GM23338 (cell line): ENCODE measurements around the gene RGS6. TPM values are rescaled to one million over a fixed set of nuclear protein-coding genes. Genes with fewer than 3 reads are reported as not detected.

ENCODE experiments used
- ATAC-seq: fragments of 200-7000 bp; cut with Tn5 transposase; 3 replicates; pipeline ENCODE4 v1.9.1; 2020
- DNase-seq: peaks from one replicate; pipeline ENCODE4 v3.0.0-alpha.2; 2015; ENCODE audit warnings: low spot score
- H2AFZ ChIP-seq: fragments of 200-600 bp; sonication (generic); 2 replicates; pipeline ENCODE4 v1.8.0; 2016; ENCODE audit warnings: antibody characterized with exemption, mild to moderate bottlenecking, moderate library complexity
- H3F3A ChIP-seq: fragments of 200-600 bp; sonication (generic); replicated peaks from 2 replicates; pipeline ENCODE4 v1.8.0; 2017; ENCODE audit warnings: antibody characterized with exemption, mixed run types, low read depth
- H3K27ac ChIP-seq: fragments of 200-600 bp; sonication (generic); 2 replicates; pipeline ENCODE4 v1.6.1; 2016; ENCODE audit warnings: low read depth
- H3K27me3 ChIP-seq: fragments of 200-600 bp; sonication (generic); 2 replicates; pipeline ENCODE4 v1.8.0; 2016; ENCODE audit warnings: mild to moderate bottlenecking, mixed run types, moderate library complexity; ENCODE audit not compliant: insufficient read depth
- H3K36me3 ChIP-seq: fragments of 200-600 bp; sonication (generic); 2 replicates; pipeline ENCODE4 v1.8.0; 2016; ENCODE audit warnings: mild to moderate bottlenecking; ENCODE audit not compliant: insufficient read depth
- H3K4me1 ChIP-seq: fragments of 200-600 bp; sonication (generic); 2 replicates; pipeline ENCODE4 v1.8.0; 2016; ENCODE audit warnings: mild to moderate bottlenecking, moderate library complexity; ENCODE audit not compliant: insufficient read depth
- H3K4me2 ChIP-seq: fragments of 200-600 bp; sonication (generic); 2 replicates; pipeline ENCODE4 v1.7.1; 2017; ENCODE audit warnings: mixed run types
- H3K4me3 ChIP-seq: fragments of 200-600 bp; sonication (generic); 2 replicates; pipeline ENCODE4 v1.6.1; 2016; ENCODE audit warnings: mixed run types
- H3K79me2 ChIP-seq: fragments of 200-600 bp; sonication (generic); replicated peaks from 2 replicates; pipeline ENCODE4 v1.8.0; 2017; ENCODE audit warnings: mild to moderate bottlenecking; ENCODE audit not compliant: insufficient read depth
- H3K9me2 ChIP-seq: fragments of 200-600 bp; sonication (generic); 2 replicates; pipeline ENCODE4 v1.8.0; 2017; ENCODE audit not compliant: insufficient read depth
- H4K20me1 ChIP-seq: fragments of 200-600 bp; sonication (generic); replicated peaks from 2 replicates; pipeline ENCODE4 v1.8.0; 2017; ENCODE audit warnings: mild to moderate bottlenecking; ENCODE audit not compliant: insufficient read depth
- H3K27ac Mint-ChIP-seq: 2 replicates; pipeline ENCODE4 v1.8.0; 2020; ENCODE audit warnings: inconsistent platforms, mild to moderate bottlenecking, moderate library complexity, mixed read lengths
- H3K27me3 Mint-ChIP-seq: 3 replicates; pipeline ENCODE4 v1.8.0; 2022; ENCODE audit warnings: low read depth, mild to moderate bottlenecking, moderate library complexity, mixed read lengths, inconsistent platforms; ENCODE audit not compliant: insufficient read depth, poor library complexity
- H3K36me3 Mint-ChIP-seq: 3 replicates; pipeline ENCODE4 v1.8.0; 2021; ENCODE audit warnings: low read depth, mild to moderate bottlenecking, inconsistent platforms, moderate library complexity, mixed read lengths
- H3K4me1 Mint-ChIP-seq: 3 replicates; pipeline ENCODE4 v1.8.0; 2020; ENCODE audit warnings: mild to moderate bottlenecking, inconsistent platforms, mixed read lengths
- H3K4me3 Mint-ChIP-seq: 3 replicates; pipeline ENCODE4 v1.8.0; 2021; ENCODE audit warnings: moderate library complexity, mild to moderate bottlenecking, inconsistent platforms, mixed read lengths
- H3K9me3 Mint-ChIP-seq: 3 replicates; pipeline ENCODE4 v1.8.0; 2020; ENCODE audit warnings: moderate library complexity, mild to moderate bottlenecking, inconsistent platforms, mixed read lengths
- CREB1 ChIP-seq: fragments of 250-450 bp; sonication (Bioruptor Pico); IDR thresholded peaks from 2 replicates; pipeline ENCODE4 v1.5.0; 2020; ENCODE audit warnings: low read depth, mild to moderate bottlenecking, moderate library complexity
- CTCF ChIP-seq, 2 experiments: fragments of 200-600 bp in 1 of 2; sonication (generic) in 1 of 2; conservative IDR thresholded peaks; 2 replicates each; pipeline versions ENCODE4 v1.5.1 to v1.6.1; 2016 to 2017; ENCODE audit warnings: antibody characterized with exemption in 2 of 2, low read depth in 2 of 2, mild to moderate bottlenecking in 2 of 2, moderate library complexity in 1 of 2
- EZH2phosphoT487 ChIP-seq: fragments of 200-600 bp; sonication (generic); IDR thresholded peaks from one replicate; pipeline ENCODE4 v1.8.1; 2018; ENCODE audit warnings: antibody characterized with exemption; ENCODE audit not compliant: unreplicated experiment
- JUNB ChIP-seq: IDR thresholded peaks from one replicate; pipeline ENCODE4 v1.6.1; 2016; ENCODE audit warnings: antibody characterized with exemption; ENCODE audit not compliant: unreplicated experiment
- NANOG ChIP-seq: IDR thresholded peaks from 2 replicates; pipeline ENCODE4 v1.6.1; 2016; ENCODE audit warnings: antibody characterized with exemption, borderline replicate concordance
- POLR2AphosphoS5 ChIP-seq: IDR thresholded peaks from 2 replicates; pipeline ENCODE4 v1.6.1; 2016; ENCODE audit warnings: antibody characterized with exemption, low read depth
- STAT1 ChIP-seq: IDR thresholded peaks from one replicate; pipeline ENCODE4 v1.6.1; 2016; ENCODE audit warnings: antibody characterized with exemption; ENCODE audit not compliant: unreplicated experiment
- ZNF114 ChIP-seq: fragments of 250-450 bp; sonication (Bioruptor Pico); IDR thresholded peaks from 2 replicates; pipeline ENCODE4 v1.5.0; 2020; ENCODE audit warnings: mild to moderate bottlenecking, moderate library complexity
- ZNF331 ChIP-seq: fragments of 250-450 bp; sonication (Bioruptor Pico); IDR thresholded peaks from 2 replicates; pipeline ENCODE4 v1.5.0; 2020; ENCODE audit warnings: low read depth, mild to moderate bottlenecking, moderate library complexity
- ZNF462 ChIP-seq: fragments of 250-450 bp; sonication (Bioruptor Pico); IDR thresholded peaks from 2 replicates; pipeline ENCODE4 v1.5.0; 2020; ENCODE audit warnings: mild to moderate bottlenecking, moderate library complexity
- polyA plus RNA-seq: library from polyadenylated mRNA; unstranded; fragments of >200 nt; fragmentation: Nextera tagmentation; extraction: Ambion mirVana; gene quantifications from 2 replicates; pipeline ENCODE4 v1.2.1, GENCODE V29; 2016
- total RNA-seq: library from RNA; depleted of rRNA; stranded (reverse); fragments of >200 nt; shearing (Covaris generic); gene quantifications from 2 replicates; pipeline ENCODE4 v1.2.3, GENCODE V29; 2014

RGS6 gene
- total and polyA plus RNA-seq, 2 experiments from 2014 or later = 0.66 to 0.83 TPM

- H2AFZ ChIP-seq = no peak overlapping the region
- Mint-ChIP-seq H3K4me1 (no peaks in the 10 kb centered on the region), H3K4me3 (no peak overlapping the region), H3K36me3 (no peaks in the 10 kb centered on the region), H3K9me3 (no peaks in the 10 kb centered on the region; the same call in 1 of the 3 replicates), H3K27ac (no peak overlapping the region), H3K27me3 (no peaks in the 10 kb centered on the region)
- H3K4me1 ChIP-seq = no peaks in the 10 kb centered on the region
- no peak overlapping the region for H3K27ac ChIP-seq
- no peaks in the 10 kb centered on the region for H3K79me2 ChIP-seq
- no peak overlapping the region for H3K4me3 ChIP-seq
- H4K20me1 ChIP-seq = no peaks in the 10 kb centered on the region
- DNase-seq = no peak
- 0 out of 2 replicates have a peak, but pooled peaks cover 3% of the 10 kb centered on the region for H3K9me2 ChIP-seq
- H3K36me3 ChIP-seq = no peaks in the 10 kb centered on the region
- no peaks in the 10 kb centered on the region for H3F3A ChIP-seq
- no peaks in the 10 kb centered on the region for H3K27me3 ChIP-seq
- TF ChIP-seq CREB1 (CRISPR knock-in tag) = no peak
- TF ChIP-seq ZNF114 = no peak
- no peak for TF ChIP-seq JUNB
- TF ChIP-seq EZH2phosphoT487 = no peak
- no peak for TF ChIP-seq NANOG
- TF ChIP-seq CTCF (conservative IDR thresholded peaks at IDR 0.05; ENCODE audit: low read depth in 2 of 2) = no peak
- TF ChIP-seq ZNF331 (CRISPR knock-in tag) = no peak
- no peak for ATAC-seq
- no peak overlapping the region for H3K4me2 ChIP-seq
Observed at GRCh38 chr14:72443256-72443655, 511.0 kb downstream of the RGS6 start.

- Histone ChIP-seq H3K4me3 (no peak overlapping the region), H3K27ac (no peak overlapping the region), H3K36me3 (no peaks in the 10 kb centered on the region), H4K20me1 (no peaks in the 10 kb centered on the region), H3K4me1 (no peaks in the 10 kb centered on the region), H3K79me2 (no peaks in the 10 kb centered on the region), H3F3A (no peaks in the 10 kb centered on the region), H2AFZ (no peak overlapping the region), H3K27me3 (no peaks in the 10 kb centered on the region), H3K4me2 (no peak overlapping the region), H3K9me2 (0 out of 2 replicates have a peak, but pooled peaks cover 3% of the 10 kb centered on the region)
- ATAC-seq = no peak
- Mint-ChIP-seq H3K36me3 (no peaks in the 10 kb centered on the region), H3K4me1 (no peaks in the 10 kb centered on the region; the same call in 2 of the 3 replicates), H3K4me3 (no peak overlapping the region), H3K27ac (no peak overlapping the region), H3K27me3 (no peaks in the 10 kb centered on the region), H3K9me3 (no peaks in the 10 kb centered on the region; the same call in 1 of the 3 replicates)
- no peak for DNase-seq
- TF ChIP-seq POLR2AphosphoS5 (no peak), ZNF462 (CRISPR knock-in tag) (no peak), STAT1 (no peak), JUNB (no peak), CTCF (conservative IDR thresholded peaks at IDR 0.05; ENCODE audit: low read depth in 2 of 2) (no peak)
Observed at GRCh38 chr14:72443991-72444441, 511.8 kb downstream of the RGS6 start.
